SK-N-SH (cell line): ENCODE results near the gene SKIDA1.

Experiments used
- CHD2 ChIP-seq: fragments of 150-350 bp; IDR thresholded peaks from 2 replicates; pipeline ENCODE4 v1.6.1; 2018; ENCODE audit warnings: low read length; ENCODE audit not compliant: partially characterized antibody
- EZH2phosphoT487 ChIP-seq: fragments of 200-600 bp; sonication (generic); IDR thresholded peaks from 2 replicates; pipeline ENCODE4 v1.6.1; 2017; ENCODE audit warnings: low read depth, mixed run types, mild to moderate bottlenecking, antibody characterized with exemption, moderate library complexity, borderline replicate concordance
- FOXM1 ChIP-seq: IDR thresholded peaks from 2 replicates; pipeline ENCODE4 v1.4.0; 2012; ENCODE audit warnings: low read depth, mild to moderate bottlenecking
- JUND ChIP-seq: IDR thresholded peaks from 2 replicates; pipeline ENCODE4 v1.4.0; 2012
- MXI1 ChIP-seq: IDR thresholded peaks from 2 replicates; pipeline ENCODE4 v1.6.1; 2012; ENCODE audit warnings: mild to moderate bottlenecking, low read depth, low read length, improper control_type of control experiment
- RCOR1 ChIP-seq: fragments of 150-350 bp; IDR thresholded peaks from 2 replicates; pipeline ENCODE4 v1.6.1; 2017; ENCODE audit warnings: antibody characterized with exemption, low read length
- TF ChIP-seq, protein P1 (sequence below): fragments of 200-600 bp; sonication (generic); IDR thresholded peaks from 2 replicates; pipeline ENCODE4 v1.6.1; 2017; ENCODE audit warnings: antibody characterized with exemption, mild to moderate bottlenecking, moderate library complexity
- TF ChIP-seq, protein P2 (sequence below): IDR thresholded peaks from 2 replicates; pipeline ENCODE4 v1.4.0; 2012; ENCODE audit warnings: low read depth

DNA sequence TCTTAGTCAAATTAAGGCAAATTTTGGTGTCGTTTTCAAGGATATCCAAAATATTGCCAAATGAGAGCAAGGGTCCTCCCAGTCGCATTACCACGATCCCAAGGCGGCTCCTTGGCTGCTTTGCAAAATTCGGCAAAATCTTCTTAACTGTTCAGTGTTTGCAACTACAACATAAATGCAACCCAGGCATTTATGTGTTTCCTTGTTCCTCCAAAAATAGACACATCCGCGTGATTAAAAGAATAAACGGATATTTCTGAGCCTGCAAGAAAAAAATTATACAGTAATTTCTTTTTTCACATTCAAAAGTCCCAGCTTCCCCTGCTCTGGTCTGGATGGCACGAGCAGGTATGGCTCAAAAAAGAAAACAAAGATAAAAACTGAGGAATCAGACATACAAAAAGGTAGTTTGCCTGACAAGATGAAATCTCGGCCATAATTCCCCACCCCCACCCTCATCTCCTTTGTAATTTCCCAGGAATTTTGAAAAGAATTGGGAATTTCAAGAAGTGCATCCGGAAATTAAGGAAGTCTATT, 6.0 kb downstream of the SKIDA1 start:
- TF ChIP-seq CHD2: no peak
- no peak for TF ChIP-seq FOXM1
- TF ChIP-seq, protein P1, sequence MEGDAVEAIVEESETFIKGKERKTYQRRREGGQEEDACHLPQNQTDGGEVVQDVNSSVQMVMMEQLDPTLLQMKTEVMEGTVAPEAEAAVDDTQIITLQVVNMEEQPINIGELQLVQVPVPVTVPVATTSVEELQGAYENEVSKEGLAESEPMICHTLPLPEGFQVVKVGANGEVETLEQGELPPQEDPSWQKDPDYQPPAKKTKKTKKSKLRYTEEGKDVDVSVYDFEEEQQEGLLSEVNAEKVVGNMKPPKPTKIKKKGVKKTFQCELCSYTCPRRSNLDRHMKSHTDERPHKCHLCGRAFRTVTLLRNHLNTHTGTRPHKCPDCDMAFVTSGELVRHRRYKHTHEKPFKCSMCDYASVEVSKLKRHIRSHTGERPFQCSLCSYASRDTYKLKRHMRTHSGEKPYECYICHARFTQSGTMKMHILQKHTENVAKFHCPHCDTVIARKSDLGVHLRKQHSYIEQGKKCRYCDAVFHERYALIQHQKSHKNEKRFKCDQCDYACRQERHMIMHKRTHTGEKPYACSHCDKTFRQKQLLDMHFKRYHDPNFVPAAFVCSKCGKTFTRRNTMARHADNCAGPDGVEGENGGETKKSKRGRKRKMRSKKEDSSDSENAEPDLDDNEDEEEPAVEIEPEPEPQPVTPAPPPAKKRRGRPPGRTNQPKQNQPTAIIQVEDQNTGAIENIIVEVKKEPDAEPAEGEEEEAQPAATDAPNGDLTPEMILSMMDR: no peak
- TF ChIP-seq RCOR1: no peak
- TF ChIP-seq EZH2phosphoT487: no peak
- TF ChIP-seq MXI1: peak; percentile 18; the same call in 1 of the 2 replicates
- TF ChIP-seq JUND: no peak
- TF ChIP-seq, protein P2, sequence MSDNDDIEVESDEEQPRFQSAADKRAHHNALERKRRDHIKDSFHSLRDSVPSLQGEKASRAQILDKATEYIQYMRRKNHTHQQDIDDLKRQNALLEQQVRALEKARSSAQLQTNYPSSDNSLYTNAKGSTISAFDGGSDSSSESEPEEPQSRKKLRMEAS: no peak
